Measurements from ENCODE around the gene RAB3C.

DNA sequence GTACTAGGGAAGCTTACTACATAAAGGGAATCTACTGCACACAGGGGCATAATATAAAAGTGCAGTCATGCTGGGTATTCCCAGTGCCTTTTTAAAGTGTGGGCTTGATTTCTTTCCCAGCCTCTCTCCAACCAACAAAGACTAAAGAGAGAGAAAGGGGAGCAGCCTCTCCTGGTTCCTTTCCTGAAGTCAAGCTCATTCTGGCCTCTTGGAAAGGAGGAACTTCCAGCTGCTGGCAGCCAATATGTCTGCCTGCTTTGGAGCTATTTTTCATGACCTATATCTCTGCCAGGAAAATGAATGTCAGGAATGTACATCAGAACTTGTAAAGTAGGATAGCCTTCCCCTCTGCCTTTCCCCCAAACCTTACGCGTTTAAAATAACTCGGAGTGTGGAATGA, 57.1 kb downstream of the RAB3C start:
- no peak for TF ChIP-seq CTCF (IDR thresholded peaks at IDR 0.05; ENCODE audit: low read length)
- TF ChIP-seq EZH2 (optimal IDR thresholded peaks at IDR 0.05; ENCODE audit: low read depth, low read length), result no peak
- no peak for TF ChIP-seq EZH2phosphoT487 (IDR thresholded peaks at IDR 0.05; ENCODE audit: low read length)
